ENCODE measurements around the gene MEX3D. TPM values are rescaled to one million over a fixed set of nuclear protein-coding genes. Genes with fewer than 3 reads are reported as not detected.

MEX3D gene
- total RNA-seq, 1 donor from 2014 or later, result 43.1 TPM

DNA sequence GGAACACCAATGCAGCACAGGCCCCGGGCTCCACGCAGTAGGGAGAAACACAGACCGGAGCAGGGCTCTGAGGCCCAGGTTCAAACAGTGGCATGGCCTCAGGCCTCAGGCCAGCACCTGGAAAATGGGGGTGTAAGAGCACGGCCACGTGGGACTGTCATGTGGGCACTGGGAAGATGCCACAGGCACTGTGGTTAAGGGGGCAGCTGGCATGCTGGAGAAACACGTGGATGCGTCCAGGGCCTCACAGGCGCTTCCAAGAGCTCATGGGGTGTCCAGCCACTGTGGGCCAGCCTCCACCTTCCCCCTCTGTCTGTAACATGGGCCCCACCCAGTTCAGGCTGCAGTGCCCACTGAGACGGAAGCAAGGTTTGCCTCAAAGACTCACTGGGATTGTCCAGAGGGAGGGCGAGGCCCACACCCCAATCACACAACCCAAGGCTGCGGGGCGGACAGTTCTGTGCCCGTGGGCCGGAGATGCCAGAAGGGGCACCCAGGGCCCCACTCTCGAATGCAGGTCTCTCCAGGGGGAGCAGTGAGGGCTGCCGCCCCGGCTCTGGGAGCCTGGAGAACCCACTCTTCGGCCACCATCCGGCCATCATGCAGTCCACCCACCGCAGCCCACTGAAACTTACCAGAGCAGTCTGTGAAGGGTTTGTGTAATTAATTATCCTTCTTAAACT, 30.8 kb upstream of the MEX3D start:
- no peak for DNase-seq (ENCODE audit: low read depth in 2 of 2)

DNA sequence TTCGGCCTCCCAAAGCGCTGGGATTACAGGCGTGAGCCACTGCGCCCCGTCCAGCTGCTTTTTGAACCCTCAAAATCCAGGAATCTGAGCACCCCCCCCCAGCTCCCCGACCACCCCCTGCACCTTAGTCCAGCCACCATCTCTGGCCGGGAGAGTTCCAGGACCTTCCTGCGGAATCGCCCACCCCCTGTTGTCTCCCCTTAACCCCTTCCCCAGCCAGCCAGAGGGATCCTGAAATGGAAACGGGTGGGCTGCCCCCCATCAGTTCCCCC, 25.3 kb upstream of the MEX3D start:
- DNase-seq (ENCODE audit: low read depth in 2 of 2), result no peak

DNA sequence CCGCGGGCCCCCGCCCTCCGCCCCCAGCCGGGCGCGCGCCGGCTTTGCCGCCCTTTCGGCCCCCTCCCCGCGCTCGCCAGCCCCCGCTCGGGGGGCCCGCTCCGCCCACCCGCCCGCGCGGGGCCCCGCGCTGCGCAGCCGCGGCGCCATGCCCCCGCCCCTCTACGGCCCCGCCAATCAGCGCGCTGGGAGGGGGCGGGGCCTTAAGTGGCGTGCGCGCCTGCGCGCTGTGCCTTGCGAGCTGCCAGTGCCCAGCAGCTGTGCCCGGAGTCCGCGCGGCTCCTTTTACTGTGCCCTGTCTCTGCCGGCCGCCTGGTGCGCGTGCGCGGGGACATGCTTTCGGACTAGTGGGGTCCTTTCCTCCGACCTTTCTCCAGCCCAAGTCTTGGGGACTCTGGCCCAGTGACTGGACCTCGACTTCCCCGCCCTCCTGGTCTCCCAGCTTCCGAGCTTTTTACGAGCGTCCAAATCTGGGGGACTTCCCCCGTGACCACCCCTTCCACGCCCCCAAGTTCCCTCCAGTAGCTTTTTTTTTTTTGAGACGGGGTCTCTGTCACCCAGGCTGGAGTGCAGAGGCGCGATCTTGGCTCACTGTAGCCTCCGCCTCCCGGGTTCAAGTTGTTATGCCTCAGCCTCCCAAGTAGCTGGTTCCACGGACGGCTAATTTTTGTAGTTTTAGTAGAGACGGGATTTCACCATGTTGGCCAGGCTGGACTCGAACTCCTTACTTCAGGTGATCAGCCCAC, 24.8 kb upstream of the MEX3D start, which contains the start of gene MBD3:
TSS of gene MBD3 (minus strand) at position 111 of the 746 bp plus-strand sequence. CDS start 234 bp downstream, outside the sequence.
- DNase-seq (ENCODE audit: low read depth in 2 of 2), result peak; percentile 91 to 97

DNA sequence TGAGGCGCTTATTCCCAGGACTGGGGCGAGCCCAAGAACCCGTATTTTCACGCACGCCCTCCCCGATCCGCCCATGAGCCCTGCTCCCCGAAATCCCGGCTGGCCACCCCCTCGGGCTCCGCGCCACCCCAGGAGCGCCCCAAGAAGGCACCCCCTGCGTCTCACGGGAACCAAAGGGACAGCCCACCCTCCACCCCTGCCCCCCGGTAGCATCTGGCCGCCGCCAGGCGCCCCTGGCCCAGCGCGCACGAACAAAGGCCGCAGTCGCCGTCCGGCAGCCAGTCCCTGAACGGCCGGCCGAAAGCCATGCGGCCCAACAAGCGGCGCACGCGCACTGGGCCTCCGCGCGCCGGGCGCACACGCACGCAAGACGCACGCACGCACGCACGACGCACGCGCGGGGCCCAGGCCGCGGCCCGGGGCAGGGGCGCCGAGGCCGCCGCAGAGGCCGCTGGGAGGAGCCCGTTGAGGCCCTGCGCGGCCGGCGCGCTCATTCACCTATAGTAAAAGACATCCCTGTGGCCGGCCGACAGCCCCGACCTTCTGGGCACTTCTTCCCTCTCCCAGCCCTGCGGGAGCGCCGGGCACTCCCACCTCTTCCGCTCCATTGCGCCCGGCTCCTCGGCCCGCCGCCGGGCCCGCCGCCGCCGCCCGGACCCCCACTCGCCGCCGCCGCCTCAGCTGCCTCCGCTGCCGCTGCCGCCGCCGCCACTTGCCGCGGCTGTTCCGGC, 24.1 kb upstream of the MEX3D start:
- DNase-seq (ENCODE audit: low read depth in 2 of 2), result peak; percentile 75 to 90

DNA sequence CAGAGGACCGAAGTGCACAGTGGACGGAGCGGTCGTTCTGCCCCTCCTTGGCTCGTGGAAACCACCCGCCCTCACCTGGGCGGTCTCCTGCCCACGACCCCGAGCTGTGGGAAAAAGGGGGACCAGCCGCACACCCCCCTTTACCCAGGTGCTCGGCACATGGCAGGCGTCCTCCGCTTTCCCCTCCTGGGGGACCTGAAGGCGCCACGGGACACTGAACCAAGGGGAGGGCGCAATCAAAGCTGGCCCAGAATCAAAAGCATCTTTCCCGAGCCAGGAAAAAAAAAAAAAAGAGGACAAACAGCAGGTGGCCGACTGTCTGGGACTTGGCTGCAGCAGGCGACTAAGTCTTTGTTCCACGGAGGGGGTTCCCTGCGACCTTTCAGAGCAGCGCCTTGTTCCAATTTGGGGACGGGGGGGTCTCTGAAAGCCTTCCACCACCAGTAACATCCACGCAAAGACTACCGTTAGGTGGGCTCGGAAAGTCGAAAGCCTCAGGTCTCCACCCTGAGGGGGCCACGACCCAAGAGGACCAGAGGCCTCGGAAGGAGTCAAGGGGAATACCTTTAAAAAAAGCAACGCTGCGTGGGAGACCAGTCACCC, 23.4 kb upstream of the MEX3D start:
- peak in 1 of 2 donors; percentile 45 for DNase-seq (ENCODE audit: low read depth in 2 of 2)

DNA sequence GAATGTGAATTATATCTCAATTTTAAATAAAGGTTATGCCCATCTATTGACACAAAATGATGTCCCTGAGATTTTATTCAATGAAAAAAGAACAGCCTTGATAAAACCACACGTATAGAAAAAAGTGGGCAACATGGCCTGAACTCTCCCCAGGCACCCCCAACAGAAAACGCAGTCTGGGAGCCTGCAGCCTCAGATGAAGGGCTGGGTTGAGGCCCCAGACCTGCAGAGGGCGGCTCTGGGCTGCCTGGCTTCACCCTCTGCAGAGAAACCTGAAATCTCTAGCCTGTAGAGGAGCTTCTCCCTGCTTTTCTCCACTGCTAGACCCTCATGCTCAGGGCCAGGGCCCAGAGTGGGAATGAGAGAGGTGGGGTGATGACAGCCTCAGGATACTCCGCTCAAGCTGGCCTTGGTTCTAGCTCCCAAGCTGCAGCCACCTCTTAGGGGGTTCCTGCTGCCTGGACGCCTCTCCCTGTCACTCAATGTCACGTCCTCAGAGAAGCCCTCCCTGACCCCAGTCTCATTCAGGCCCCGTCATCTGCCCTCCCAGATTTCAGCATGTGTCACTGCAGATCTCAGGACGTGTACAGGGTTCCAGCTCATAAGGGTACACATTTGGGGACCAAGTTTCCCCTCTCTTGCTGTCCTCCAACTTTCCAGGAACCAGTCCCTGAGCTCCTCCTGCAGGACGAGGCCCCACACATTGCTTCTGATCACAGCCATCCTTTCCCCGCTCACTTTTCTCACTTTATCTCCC, 22.7 kb upstream of the MEX3D start:
- DNase-seq (ENCODE audit: low read depth in 2 of 2), result peak in 1 of 2 donors; percentile 23

DNA sequence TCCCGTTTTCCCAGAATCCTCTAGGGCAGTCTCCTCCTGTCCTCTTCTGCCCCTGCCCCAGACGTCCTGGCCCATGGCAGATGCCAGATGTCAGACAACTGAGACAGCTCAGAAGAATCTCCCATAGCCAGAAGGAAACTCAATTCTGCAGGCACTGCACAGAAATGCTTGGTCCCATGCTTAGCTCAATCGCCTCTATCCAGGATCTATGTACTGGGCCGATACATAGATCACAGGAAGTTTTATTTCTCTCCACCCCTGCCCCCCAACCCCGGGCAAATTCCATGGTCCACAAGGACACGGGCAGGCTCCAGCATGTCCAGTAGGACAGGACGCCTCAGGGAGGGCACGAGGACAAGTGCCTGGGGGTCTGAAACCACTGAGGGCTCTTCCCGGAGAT, 19.7 kb upstream of the MEX3D start:
- DNase-seq (ENCODE audit: low read depth in 2 of 2), result no peak

DNA sequence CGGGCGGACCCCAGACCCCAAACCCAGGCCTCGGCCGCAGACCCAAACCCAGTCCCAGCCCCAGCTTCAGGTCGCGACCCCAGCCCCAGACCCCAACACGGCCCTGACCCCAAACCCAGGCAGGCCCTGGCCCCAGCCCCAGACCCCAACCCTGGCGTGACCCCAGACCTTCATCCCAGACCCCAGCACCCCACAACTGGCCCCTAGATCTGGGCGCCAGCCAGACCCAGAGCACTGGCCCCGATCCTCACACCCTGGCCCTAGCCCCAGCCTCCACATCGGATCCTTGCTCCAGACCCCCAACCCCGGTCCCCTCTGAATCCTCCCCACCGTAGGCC, 17.1 kb upstream of the MEX3D start:
- DNase-seq (ENCODE audit: low read depth in 2 of 2), result no peak

DNA sequence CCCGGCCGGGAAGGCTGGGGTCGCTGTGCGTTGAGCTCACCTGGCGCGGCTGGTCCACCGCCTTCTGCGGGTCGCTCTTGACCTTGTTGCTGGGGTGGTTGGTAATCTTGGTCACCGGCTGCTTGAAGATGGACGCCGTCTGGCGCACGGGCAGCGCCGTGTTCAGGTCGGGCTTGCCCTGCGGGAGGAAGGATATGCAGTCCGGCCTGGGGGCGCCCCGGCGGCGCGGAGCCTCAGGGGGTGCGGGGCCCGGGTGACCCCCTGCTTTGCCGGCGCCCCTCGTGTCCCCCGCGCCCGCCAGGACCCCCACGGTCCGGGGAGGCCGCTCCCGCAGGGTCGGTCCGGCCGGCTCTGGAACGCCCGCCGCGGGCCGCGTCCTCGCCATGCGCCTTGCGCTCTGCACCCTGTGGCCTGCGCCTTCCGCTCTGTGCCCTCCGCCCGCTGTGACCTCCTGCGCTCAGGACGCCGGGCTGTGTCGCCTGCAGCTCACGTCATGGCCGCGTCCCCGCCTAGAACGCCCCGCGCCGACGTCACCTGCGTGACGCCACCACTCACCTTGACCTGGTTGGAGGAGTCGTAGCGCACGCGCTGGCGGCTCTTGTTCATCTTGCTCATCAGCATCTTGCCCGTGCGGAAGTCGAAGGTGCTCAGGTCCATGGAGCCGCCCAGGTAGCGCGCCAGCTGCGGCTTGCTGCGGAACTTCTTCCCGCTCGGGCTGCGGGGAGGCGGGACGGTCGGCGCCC, 16.5 kb upstream of the MEX3D start:
- DNase-seq (ENCODE audit: low read depth in 2 of 2), result no peak

DNA sequence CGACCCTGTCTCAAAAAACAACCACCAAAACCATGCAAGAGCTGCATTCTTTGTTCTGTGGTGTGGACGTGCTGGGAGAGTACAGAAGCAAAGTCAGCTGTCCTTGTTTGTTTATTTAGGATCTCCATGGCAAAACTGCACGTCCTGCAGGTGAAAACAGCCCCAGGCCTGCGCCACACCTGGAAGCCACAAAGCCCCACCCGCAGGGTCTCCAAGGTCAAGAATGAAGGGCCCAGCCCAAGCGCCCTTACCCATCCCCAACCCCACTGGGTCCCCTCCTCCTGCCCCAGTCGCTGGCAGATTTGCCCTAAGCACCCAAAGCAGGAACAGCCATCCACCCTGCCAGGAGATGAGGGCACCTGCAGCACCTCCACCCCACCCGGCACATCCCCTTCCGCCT, 14.1 kb upstream of the MEX3D start:
- DNase-seq (ENCODE audit: low read depth in 2 of 2), result no peak

DNA sequence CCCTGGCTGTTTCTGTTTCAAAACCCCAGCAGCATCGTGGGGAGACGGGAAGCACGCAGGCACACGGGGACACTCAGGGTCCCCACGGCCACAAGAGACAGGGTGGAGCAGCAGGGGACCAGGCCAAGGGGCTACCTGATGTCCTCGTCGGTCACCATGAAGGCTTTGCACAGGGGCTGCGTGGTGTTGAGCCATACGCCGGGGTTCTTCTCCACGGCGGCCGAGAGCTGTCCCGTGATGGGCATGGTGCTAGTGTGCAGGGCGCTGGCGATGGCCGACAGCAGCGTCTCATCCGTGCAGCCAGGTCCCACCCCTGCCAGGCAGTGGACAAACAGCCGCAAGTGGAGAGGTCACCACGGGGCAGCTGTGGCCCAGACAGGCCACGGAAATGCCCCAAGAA, 12.8 kb upstream of the MEX3D start:
- no peak for DNase-seq (ENCODE audit: low read depth in 2 of 2)

DNA sequence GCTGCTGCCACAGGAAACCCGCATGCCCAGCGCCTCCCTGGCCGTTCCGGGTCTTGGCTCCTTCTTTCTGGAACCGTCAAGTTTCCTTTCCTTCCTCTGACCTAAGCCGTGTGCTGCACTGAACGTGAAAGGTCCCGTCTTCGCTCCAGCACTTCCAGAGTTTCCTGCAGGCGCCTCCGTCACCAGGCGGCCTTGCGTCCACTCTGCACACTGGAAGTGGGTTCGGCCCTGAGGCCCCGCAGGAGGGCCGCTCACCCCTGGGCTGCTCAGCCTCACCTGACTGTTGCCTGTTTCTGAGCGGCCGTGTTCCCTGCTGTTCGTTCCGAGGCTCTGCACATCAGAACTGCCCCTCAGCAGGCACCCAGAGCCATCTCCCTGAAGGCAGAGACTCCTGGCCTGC, 12.3 kb upstream of the MEX3D start:
- DNase-seq (ENCODE audit: low read depth in 2 of 2), result no peak

DNA sequence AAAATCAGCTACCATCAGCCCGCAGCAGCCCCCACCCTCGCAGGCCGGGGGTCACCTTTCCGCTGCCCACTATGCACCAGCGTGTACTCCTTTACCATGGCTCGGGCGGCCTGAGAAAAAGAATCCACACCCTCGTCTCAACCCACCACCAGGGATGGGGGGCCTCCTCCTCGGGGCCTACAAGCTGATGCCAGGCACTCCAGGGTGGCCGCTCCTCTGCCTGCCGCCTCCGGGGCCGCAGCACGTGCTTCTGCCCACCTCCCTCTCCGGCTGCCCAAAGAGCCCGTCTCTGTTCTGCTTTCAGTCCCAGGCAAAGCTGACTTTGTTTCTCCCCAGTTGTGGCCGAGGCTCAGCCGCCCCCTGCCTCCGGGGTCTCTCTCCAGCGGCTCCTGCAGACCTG, 11.1 kb upstream of the MEX3D start:
- DNase-seq (ENCODE audit: low read depth in 2 of 2), result no peak

DNA sequence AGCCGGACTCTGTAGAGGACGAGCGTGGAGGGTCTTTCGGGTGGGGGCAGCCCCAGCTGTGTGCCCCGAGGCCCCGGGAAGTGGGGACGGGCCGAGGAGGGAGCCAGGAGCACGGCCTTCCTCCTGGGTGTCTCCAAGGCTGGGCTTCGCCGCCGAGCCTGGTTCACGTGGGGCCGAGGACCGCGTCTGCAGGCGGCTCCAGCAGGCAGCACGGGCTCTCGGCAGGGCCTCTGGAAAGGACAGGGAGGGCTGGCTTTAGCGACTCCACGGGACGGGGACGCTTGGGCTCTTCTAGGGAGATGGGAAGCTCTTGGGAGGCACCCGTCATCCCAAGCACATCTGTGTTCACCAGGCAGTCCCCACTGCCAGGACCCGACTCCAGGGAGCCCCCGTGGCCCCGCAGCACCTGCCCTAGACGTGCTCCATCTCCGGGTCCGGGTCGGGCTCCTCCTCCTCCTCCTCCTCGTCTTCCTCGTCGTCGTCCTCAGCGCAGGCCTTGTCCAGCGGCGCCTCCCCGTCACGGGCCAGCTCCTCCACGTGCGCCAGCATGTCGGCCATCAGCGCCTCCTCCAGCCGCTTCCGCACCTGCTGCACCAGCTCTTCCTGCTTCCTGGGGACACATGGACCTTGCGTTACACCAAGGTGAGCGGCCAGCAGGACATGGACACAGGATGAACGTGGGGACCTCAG, 9.9 kb upstream of the MEX3D start:
- no peak for DNase-seq (ENCODE audit: low read depth in 2 of 2)

DNA sequence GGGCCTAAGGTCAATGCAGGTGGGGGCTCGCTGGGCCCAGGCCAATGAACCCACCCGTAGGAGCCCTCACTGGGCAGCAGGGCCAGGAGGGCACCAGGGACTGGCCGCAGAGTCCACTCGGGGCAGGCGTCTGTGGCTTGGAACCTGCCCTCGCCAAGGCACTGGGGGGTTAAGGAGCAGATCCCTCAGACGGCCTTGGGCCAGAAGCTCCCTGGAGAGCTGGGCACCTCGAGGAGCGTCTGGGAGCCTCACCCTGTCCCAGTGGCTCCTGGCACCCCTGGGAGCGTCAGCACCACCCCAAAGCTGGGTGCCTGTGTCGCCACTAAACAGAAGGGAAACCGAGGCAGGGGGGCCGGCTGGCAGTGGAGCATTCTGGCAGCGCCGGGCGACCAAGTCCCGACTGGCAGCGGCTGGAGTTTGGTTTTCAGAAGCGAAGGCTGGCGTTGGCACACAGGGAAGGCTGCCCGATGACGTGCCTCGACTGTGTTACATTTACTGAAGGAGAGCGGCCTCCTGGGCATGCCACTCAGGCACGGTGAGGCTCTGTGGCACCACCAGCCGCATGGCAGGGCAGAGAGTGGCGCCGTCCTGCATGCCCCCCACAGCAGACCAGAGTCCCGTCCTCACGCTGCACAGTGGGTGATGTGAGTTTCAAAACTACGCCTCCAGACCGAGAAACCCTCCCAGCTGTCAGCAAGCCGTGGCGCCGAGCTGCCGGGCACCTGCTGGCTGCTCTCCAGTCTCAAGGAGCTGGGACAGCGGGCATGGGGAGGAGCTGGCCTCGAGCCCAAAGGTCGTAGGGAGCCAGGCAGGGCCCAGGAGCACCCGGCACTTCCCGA, 9.2 kb upstream of the MEX3D start:
- DNase-seq (ENCODE audit: low read depth in 2 of 2), result no peak

DNA sequence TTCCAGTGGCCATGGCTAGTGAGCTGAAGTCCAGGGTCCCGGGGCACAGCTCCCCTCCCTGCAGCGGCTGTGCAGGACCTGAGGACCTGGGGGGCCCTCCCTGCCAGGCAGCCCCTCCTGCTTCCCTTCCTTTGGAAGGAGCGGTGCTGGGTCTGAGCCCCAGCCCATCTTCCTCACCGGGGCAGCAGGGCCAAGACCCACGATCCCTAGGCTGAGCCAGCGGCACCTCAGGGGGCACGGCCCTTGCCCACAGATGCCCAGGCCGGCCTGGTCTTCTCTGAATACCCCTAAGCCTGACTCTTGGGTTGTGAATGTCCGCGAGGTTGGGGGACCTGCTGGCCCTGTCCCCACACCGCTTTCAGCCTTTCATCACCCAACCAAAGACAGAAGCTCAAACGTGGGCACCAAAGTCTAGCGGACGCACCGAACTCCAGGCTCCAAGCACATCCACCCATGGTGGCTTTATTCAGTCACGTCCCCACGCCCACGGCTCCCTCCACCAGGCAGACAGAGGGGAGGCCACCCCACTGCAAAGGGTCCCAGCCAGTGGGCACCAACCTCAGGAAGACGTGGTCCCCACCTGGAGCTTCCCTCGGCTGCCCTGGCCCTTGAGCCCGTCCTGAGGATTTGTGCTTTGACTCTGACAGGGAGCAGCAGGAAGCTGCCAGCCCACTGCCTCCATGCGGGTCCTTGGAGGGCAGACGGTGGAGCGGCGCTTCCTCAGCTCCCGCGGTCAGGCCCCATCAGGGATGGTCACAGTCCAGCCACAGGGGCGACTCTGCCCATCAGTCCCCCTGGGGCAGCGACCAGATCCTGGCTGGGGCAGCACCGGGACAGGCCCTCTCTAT, 8.3 kb upstream of the MEX3D start:
- DNase-seq (ENCODE audit: low read depth in 2 of 2), result no peak

DNA sequence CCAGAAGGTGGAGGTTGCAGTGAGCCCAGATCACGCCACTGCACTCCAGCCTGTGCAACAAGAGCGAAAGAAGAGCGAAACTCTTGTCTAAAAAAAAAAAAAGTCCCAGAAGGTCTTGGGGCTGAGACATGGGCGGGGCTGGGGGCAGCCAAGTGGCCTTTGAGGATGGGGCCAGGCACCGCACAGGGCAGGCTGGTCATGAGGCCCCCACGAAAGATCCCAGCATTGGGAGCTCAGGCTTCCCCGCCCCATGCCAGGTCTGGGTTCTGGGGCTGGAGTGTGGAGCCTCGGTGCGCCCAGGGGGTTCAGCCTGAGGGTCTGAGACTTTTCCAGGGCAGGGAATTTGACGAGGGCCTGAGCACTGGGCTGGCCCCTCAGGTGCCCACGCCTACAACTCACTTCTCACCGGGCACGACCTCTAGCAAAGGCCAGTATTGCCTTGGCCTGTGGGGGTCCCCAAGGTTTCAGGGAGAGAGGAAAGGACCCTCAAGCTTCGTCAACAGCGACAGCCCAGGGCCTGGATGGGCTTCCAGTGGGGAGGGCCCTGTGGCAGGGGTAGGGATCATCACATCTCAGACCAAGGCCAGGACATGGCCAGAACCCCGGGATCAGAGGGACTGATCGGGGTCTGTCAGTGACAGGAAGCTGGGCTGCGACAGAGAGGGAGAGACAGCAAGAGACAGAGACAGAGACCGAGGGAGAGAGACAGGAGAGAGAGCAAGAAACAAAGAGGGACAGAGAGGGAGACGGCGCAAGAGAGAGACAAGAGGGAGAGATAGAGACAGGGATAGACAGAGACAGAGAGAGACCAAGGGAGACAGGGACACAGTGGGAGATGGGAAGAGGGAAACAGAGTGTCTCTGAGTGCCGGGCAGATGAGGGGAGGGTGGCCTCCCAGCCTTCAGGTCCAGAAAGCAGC, 7.5 kb upstream of the MEX3D start:
- no peak for DNase-seq (ENCODE audit: low read depth in 2 of 2)
